ENCODE data around the gene SLC25A41.

DNA sequence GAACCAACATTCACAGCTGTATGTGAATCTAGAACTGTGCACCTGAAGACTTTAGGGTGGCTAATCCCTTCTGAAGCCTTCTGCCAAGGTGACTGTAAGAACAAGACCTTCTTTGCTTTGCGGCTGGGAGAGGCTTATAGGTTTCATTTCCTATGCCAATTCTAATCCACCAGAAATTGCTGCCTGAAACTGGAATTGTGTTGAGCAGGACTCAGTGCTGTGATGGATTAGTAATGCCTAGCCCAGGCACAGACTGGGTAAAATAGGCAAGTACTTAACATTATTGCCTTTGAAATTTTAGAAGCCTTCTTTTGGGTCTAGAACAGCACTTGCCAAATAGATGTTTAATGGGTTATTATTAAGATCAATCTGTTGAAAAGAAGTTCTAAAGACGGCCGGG lies 14.5 kb upstream of the SLC25A41 start:
- TF ChIP-seq, protein P1, sequence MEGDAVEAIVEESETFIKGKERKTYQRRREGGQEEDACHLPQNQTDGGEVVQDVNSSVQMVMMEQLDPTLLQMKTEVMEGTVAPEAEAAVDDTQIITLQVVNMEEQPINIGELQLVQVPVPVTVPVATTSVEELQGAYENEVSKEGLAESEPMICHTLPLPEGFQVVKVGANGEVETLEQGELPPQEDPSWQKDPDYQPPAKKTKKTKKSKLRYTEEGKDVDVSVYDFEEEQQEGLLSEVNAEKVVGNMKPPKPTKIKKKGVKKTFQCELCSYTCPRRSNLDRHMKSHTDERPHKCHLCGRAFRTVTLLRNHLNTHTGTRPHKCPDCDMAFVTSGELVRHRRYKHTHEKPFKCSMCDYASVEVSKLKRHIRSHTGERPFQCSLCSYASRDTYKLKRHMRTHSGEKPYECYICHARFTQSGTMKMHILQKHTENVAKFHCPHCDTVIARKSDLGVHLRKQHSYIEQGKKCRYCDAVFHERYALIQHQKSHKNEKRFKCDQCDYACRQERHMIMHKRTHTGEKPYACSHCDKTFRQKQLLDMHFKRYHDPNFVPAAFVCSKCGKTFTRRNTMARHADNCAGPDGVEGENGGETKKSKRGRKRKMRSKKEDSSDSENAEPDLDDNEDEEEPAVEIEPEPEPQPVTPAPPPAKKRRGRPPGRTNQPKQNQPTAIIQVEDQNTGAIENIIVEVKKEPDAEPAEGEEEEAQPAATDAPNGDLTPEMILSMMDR (optimal IDR thresholded peaks at IDR 0.05 in 1 of 3, IDR thresholded peaks at IDR 0.05 in 1 of 3, conservative IDR thresholded peaks at IDR 0.05 in 1 of 3; ENCODE audit: extremely low read depth in 1 of 3, insufficient read depth in 2 of 3, low read length in 3 of 3), result no peak
- no peak for TF ChIP-seq EZH2 (IDR thresholded peaks at IDR 0.05; ENCODE audit: low read length)
